CD1c-positive myeloid dendritic cell (primary cell): Measurements from ENCODE around the gene ZNF365.
A peak's percentile ranks its signal among the peaks of the same experiment; 100 is the strongest.
"Not testable (repeated sequence)": the region's sequence is repeated elsewhere in the genome, so short reads cannot be mapped to it uniquely, and the experiment has no call there.

ENCODE experiments used
- DNase-seq: peaks from one replicate; pipeline ENCODE4 v3.0.0-alpha.2; 2016; ENCODE audit errors: extremely low spot score

The ZNF365 gene

GRCh38 chr10:62373995-62374861 is at the start of gene ZNF365:
TSS of gene ZNF365 (plus strand) at chr10:62374369. CDS start at chr10:62376194, 1,825 bp downstream.
- peak; percentile 33 for DNase-seq

- no peak for DNase-seq
Observed at GRCh38 chr10:62326176-62326575, 48.0 kb upstream of the ZNF365 start.

DNA sequence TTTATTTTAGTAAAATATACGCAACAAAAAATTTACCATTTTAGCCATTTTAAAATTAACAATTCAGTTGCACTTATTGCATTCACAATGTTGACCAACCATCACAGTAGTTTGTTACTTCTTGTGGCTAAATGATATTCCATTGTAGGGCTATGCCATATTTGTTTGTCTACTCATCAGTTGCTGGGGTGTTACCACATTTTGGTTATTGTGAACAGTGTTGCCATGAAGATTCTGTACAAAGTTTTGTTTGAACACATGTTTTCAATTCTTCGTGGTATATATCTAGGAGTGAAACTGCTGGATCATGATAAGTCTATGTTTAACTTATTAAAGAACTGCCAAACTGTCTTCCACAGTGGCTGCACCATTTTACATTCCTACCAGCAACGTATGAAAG is 46.3 kb upstream of the ZNF365 start:
- no peak for DNase-seq

GRCh38 chr10:62330213-62330612 is 44.0 kb upstream of the ZNF365 start:
- DNase-seq: no peak

DNA sequence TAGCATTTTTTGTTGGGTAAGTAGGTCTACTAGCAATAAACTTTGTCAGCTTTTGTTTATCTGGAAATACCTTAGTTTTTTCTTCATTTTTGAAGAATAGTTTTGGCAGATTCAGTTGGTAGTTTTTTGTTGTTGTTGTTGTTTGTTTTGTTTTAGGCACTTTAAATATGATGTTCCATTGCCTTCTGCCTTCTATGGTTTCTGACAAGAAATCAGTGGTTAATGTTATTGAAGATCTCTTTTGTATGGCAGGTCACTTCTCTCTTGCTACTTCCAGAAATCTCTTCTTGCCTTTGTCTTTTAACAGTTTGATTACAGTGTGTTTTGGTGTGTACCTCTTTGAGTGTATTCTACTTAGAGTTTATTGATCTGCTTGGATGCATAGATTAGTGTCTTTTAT is 41.8 kb upstream of the ZNF365 start:
- no peak for DNase-seq

DNA sequence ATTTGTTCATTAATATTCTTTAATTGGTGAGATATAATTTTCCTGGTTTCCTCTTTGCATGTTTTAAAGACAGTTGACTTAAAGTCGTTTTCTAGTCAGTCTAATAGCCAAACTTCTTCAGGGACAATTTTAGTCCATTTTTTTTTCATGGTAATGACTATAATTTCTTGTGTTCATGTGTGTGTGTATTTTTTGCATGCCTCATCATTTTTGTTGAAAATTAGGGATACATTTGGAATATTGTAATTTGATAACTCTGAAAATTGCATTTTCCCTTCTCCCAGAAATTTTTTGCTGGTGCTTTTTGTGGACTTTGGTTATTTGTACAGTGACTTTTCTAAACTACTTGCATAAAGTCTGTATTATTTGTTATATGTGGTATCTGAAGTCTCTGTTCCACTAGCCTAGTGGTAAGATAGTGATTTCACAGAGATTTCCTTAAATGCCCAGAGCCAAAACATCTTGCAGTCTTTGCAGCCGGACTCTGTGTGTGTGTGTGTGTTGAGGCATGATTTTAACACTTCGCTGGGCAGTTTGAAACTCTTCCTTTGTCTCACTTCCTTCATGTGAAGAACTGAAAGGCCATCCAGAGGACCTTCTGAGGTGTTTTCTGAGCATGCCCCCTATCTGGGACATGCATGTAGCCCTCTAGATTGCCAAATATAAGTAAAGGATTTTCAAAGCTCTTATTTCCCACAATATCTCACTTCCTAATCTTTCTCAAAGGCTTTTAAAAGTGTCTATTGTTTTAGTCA is 40.9 kb upstream of the ZNF365 start:
- no peak for DNase-seq

GRCh38 chr10:62333988-62334682 is 40.0 kb upstream of the ZNF365 start:
- no peak for DNase-seq

- no peak for DNase-seq
Observed at GRCh38 chr10:62335326-62335725, 38.8 kb upstream of the ZNF365 start.

DNA sequence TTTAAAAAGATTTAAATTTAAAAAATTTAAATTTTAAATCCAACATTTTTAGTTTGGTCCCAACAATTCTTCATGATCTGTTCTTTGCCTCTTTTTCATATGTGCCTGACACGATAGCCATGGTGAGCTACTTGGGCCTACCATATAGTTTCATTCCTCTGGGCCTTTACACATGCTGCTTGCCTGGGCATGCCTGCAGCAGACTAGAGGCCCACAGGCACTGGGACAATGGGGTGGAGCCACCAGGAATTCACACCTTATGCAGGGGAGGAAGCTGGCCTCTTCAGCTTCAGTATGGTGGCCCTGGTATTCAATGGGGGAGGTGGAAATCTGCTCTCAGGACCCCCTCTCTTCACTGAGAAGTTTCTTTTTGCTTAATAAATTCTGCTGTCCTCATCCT is 37.8 kb upstream of the ZNF365 start:
- no peak for DNase-seq

GRCh38 chr10:62341419-62341818 is 32.8 kb upstream of the ZNF365 start:
- no peak for DNase-seq

DNA sequence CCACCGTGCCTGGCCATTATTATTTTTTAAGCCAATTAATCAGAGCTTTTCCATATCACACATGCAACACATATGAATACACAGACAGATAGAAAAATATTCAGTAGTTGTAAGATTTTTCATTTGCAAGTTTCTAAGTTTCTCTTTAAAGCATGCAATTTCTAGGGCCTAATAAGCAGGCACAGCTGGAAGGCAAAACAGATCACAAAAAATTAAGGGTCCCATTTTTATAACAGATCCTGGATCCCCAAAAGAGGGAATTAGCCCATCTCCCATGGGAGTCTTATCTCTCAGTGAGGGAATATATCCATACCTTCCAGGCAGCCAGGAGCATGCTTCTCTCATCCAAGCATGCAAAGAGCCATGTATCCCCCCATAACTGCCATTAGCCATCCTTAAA is 31.2 kb upstream of the ZNF365 start:
- DNase-seq: no peak

GRCh38 chr10:62348029-62348428 is 26.1 kb upstream of the ZNF365 start:
- no peak for DNase-seq

GRCh38 chr10:62352356-62352970 is 21.7 kb upstream of the ZNF365 start:
- DNase-seq: no peak

- DNase-seq: no peak
Observed at GRCh38 chr10:62354916-62355315, 19.3 kb upstream of the ZNF365 start.

GRCh38 chr10:62356447-62356846 is 17.7 kb upstream of the ZNF365 start:
- DNase-seq: no peak

GRCh38 chr10:62358151-62358550 is 16.0 kb upstream of the ZNF365 start:
- DNase-seq: not testable (repeated sequence)

- no peak for DNase-seq
Observed at GRCh38 chr10:62373639-62373994, 552 bp upstream of the ZNF365 start.

- peak; percentile 22 for DNase-seq
Observed at GRCh38 chr10:62374862-62375710, 917 bp downstream of the ZNF365 start.

GRCh38 chr10:62376071-62377025 is 2.2 kb downstream of the ZNF365 start:
- DNase-seq: no peak

GRCh38 chr10:62377026-62377415 is 2.9 kb downstream of the ZNF365 start:
- no peak for DNase-seq
